CD4-positive, alpha-beta memory T cell (primary cell): ENCODE results near the gene ENOPH1. TPM values are rescaled to one million over a fixed set of nuclear protein-coding genes. Genes with fewer than 3 reads are reported as not detected.
"Not testable (repeated sequence)": the region's sequence is repeated elsewhere in the genome, so short reads cannot be mapped to it uniquely, and the experiment has no call there.

ENCODE experiments used
- CTCF ChIA-PET: fragments of 350-600 bp; sonication (Branson Sonifier 250); formaldehyde crosslinking; loops from one replicate; lab custom pipeline; 2021; ENCODE audit warnings: inconsistent platforms; ENCODE audit not compliant: partially characterized antibody; lab: Charles Lee
- POLR2A ChIA-PET: fragments of 350-600 bp; sonication (Branson Sonifier 250); formaldehyde crosslinking; loops from one replicate; lab custom pipeline; 2021; ENCODE audit not compliant: partially characterized antibody; lab: Charles Lee
- DNase-seq, 5 donors: peaks; one replicate each; pipeline versions ENCODE4 v3.0.0 to v3.0.0-alpha.2; 2020 to 2022; ENCODE audit warnings: mixed read lengths in 1 of 5
- H3K27ac ChIP-seq: one replicate; pipeline ENCODE4 v1.7.0; 2013; ENCODE audit warnings: low read depth, low read length
- H3K27me3 ChIP-seq: 2 replicates; pipeline ENCODE4 v1.7.0; 2013; ENCODE audit warnings: mild to moderate bottlenecking, low read length, moderate library complexity; ENCODE audit not compliant: insufficient read depth
- H3K36me3 ChIP-seq: 2 replicates; pipeline ENCODE4 v1.7.0; 2013; ENCODE audit warnings: mild to moderate bottlenecking, low read length, moderate library complexity; ENCODE audit not compliant: insufficient read depth
- H3K4me1 ChIP-seq: 2 replicates; pipeline ENCODE4 v1.7.0; 2013; ENCODE audit warnings: mild to moderate bottlenecking, low read length, moderate library complexity; ENCODE audit not compliant: insufficient read depth
- H3K4me3 ChIP-seq, 2 donors: one replicate each; pipeline ENCODE4 v1.7.0; 2013; ENCODE audit warnings: low read length in 2 of 2, mild to moderate bottlenecking in 1 of 2
- H3K9me3 ChIP-seq, 2 donors: one replicate each; pipeline ENCODE4 v1.7.0; 2013; ENCODE audit warnings: low read length in 2 of 2, control low read depth in 1 of 2; ENCODE audit not compliant: control insufficient read depth in 1 of 2
- H3K27ac Mint-ChIP-seq, 7 donors: one replicate each; pipeline ENCODE4 v1.8.0; 2020 to 2021; ENCODE audit warnings: mixed read lengths in 7 of 7, mild to moderate bottlenecking in 6 of 7, inconsistent platforms in 3 of 7, moderate library complexity in 3 of 7
- H3K27me3 Mint-ChIP-seq, 2 donors: one replicate each; pipeline ENCODE4 v1.8.0; 2020 to 2021; ENCODE audit warnings: mixed read lengths in 2 of 2
- H3K36me3 Mint-ChIP-seq, 2 donors: one replicate each; pipeline ENCODE4 v1.8.0; 2020 to 2021; ENCODE audit warnings: mixed read lengths in 2 of 2, inconsistent platforms in 1 of 2, mild to moderate bottlenecking in 1 of 2
- H3K4me1 Mint-ChIP-seq, 4 donors: one replicate each; pipeline ENCODE4 v1.8.0; 2020 to 2021; ENCODE audit warnings: mixed read lengths in 4 of 4, mild to moderate bottlenecking in 1 of 4
- H3K4me3 Mint-ChIP-seq, 8 donors: one replicate each; pipeline ENCODE4 v1.8.0; 2020 to 2021; ENCODE audit warnings: mixed read lengths in 8 of 8, mild to moderate bottlenecking in 7 of 8, moderate library complexity in 6 of 8, inconsistent platforms in 3 of 8
- H3K9me3 Mint-ChIP-seq, 8 donors: one replicate each; pipeline ENCODE4 v1.8.0; 2020 to 2021; ENCODE audit warnings: mixed read lengths in 8 of 8, mild to moderate bottlenecking in 5 of 8, inconsistent platforms in 3 of 8, moderate library complexity in 1 of 8
- intact Hi-C: fragments of 100-400 bp; cut with micrococcal nuclease; formaldehyde crosslinking; loops from one replicate; pipeline ENCODE4 v1.15.1; 2023
- polyA plus RNA-seq, 2 donors: library from polyadenylated mRNA; unstranded; fragments of 300-500 nt; fragmentation: Illumina TruSeq; gene quantifications; one replicate each; pipeline ENCODE4 v1.2.3, GENCODE V29; 2021
- total RNA-seq, 2 experiments: library from RNA; stranded (reverse); gene quantifications; one replicate each; pipeline ENCODE4 v1.2.3, GENCODE V29; 2021

Gene ENOPH1
- total and polyA plus RNA-seq, 4 experiments from 2014 or later, result 26.1 to 56.7 (median 33.1) TPM

- Mint-ChIP-seq H3K27me3 (peaks cover 8 to 10% of the 10 kb centered on the region in 2 donors), H3K9me3 (peaks cover 0 to 4% (median 0%) of the 10 kb centered on the region in 8 donors), H3K36me3 (no peaks in the 10 kb centered on the region), H3K27ac (no peak overlapping the region), H3K4me3 (no peak overlapping the region), H3K4me1 (no peaks in the 10 kb centered on the region)
- no peaks in the 10 kb centered on the region for H3K9me3 ChIP-seq
- POLR2A ChIA-PET, result no interaction called here
- CTCF ChIA-PET, result no interaction called here
- no peaks in the 10 kb centered on the region for H3K4me1 ChIP-seq
- H3K27me3 ChIP-seq, result no peaks in the 10 kb centered on the region
- no peak for DNase-seq
- intact Hi-C loops, result no loop called here
- no peak overlapping the region for H3K4me3 ChIP-seq
- H3K27ac ChIP-seq, result no peak overlapping the region
- no peaks in the 10 kb centered on the region for H3K36me3 ChIP-seq
Measured at GRCh38 chr4:82388405-82388804, 42.0 kb upstream of the ENOPH1 start.

DNA sequence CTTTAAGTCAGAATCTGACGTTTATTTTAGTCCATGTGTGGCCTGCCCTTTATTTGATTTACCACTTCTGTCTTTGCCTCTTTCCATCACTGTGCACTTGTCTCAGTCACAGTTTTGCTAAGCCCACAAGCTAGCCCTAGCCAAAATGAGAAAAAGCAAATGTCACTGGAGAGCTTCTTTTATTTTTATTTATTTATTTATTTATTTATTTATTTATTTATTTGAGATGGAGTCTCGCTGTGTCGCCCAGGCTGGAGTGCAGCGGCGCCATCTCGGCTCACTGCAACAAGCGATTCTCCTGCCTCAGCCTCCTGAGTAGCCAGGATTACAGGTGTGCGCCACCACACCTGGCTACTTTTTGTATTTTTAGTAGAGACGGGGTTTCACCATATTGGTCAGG lies 40.3 kb upstream of the ENOPH1 start:
- CTCF ChIA-PET, H3K4me3 ChIP-seq, DNase-seq, H3K4me3 Mint-ChIP-seq, intact Hi-C loops, H3K9me3 Mint-ChIP-seq, H3K27me3 ChIP-seq, H3K27ac Mint-ChIP-seq, H3K4me1 Mint-ChIP-seq, H3K27ac ChIP-seq, H3K9me3 ChIP-seq, H3K36me3 ChIP-seq, H3K4me1 ChIP-seq, H3K36me3 Mint-ChIP-seq: not testable (repeated sequence)
- peaks cover 6 to 12% of the 10 kb centered on the region in 2 donors for H3K27me3 Mint-ChIP-seq
- POLR2A ChIA-PET, result interaction anchor here (1.0 kb wide), 1 partner anchor 12 kb away, joined by 3 read pairs; no protein-coding TSS in a partner anchor

DNA sequence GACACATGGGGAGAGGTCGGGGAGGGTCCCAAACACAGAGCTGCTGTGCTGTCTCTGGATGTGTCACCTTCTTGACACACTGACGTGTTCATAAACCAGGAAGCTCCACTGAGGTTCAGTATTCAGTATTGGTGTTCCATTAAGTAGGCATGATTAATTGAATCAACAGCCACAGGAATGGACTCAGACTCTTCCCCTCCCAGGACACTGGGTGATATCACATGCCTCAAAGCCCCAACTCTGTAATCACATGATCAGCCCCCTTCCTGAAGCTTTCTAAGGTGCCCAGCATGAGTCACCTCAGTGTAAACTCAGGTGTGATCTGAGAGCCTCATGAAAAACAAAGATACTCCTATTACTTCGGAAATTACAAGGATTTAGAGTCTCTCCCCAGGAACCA lies 35.5 kb upstream of the ENOPH1 start:
- Mint-ChIP-seq H3K4me1 (no peaks in the 10 kb centered on the region), H3K9me3 (no peaks in the 10 kb centered on the region), H3K4me3 (no peak overlapping the region), H3K27me3 (peaks cover 3 to 10% of the 10 kb centered on the region in 2 donors), H3K27ac (no peak overlapping the region), H3K36me3 (no peaks in the 10 kb centered on the region)
- no peaks in the 10 kb centered on the region for H3K4me1 ChIP-seq
- no peak overlapping the region for H3K27ac ChIP-seq
- H3K9me3 ChIP-seq, result no peaks in the 10 kb centered on the region
- H3K4me3 ChIP-seq, result no peak overlapping the region
- H3K36me3 ChIP-seq, result no peaks in the 10 kb centered on the region
- no peak for DNase-seq
- intact Hi-C loops, result no loop called here
- no peaks in the 10 kb centered on the region for H3K27me3 ChIP-seq
- CTCF ChIA-PET, result interaction anchor here (0.9 to 1.1 kb wide), 2 partner anchors 11 to 34 kb away, joined by 3 to 4 read pairs; no protein-coding TSS in a partner anchor
- POLR2A ChIA-PET, result interaction anchor here (0.6 to 1.1 kb wide), 2 partner anchors 9 to 21 kb away, joined by 3 read pairs; partner anchors contain the start of gene HNRNPD

- Mint-ChIP-seq H3K4me3 (no peak overlapping the region), H3K4me1 (no peaks in the 10 kb centered on the region), H3K9me3 (no peaks in the 10 kb centered on the region), H3K36me3 (no peaks in the 10 kb centered on the region), H3K27ac (no peak overlapping the region), H3K27me3 (peaks cover 2 to 10% of the 10 kb centered on the region in 2 donors)
- POLR2A ChIA-PET, result interaction anchor here (0.9 kb wide), 1 partner anchor 26 kb away, joined by 5 read pairs; no protein-coding TSS in a partner anchor
- CTCF ChIA-PET, result interaction anchor here (0.6 to 0.9 kb wide), 4 partner anchors 37 to 548 kb away, joined by 3 to 4 read pairs (median 3); no protein-coding TSS in a partner anchor
- DNase-seq, result no peak
- Histone ChIP-seq H3K4me1 (no peaks in the 10 kb centered on the region), H3K9me3 (no peaks in the 10 kb centered on the region), H3K27ac (no peak overlapping the region), H3K27me3 (no peaks in the 10 kb centered on the region), H3K36me3 (no peaks in the 10 kb centered on the region), H3K4me3 (no peak overlapping the region)
- intact Hi-C loops, result no loop called here
Measured at GRCh38 chr4:82397527-82397926, 32.9 kb upstream of the ENOPH1 start.

DNA sequence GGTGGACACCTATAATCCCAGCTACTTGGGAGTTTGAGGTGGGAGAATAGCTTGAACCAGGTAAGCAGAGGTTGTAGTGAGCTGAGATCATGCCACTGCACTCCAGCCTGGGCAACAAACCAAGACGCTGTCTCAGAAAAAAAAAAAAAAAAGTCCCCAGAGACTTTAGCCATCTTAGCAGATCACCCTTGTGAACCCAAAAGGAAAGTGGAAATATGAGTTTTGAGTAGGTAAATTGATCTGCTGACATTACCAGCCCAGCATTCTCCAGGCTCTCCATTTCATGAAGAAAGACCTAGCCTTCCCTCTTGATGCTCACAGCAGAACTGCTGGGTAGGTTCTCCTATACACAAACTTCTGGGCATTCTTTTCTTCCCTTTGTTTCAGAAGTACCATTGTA lies 32.1 kb upstream of the ENOPH1 start:
- Mint-ChIP-seq H3K4me3 (no peak overlapping the region), H3K27me3 (peaks cover 2 to 10% of the 10 kb centered on the region in 2 donors), H3K36me3 (no peaks in the 10 kb centered on the region), H3K4me1 (no peaks in the 10 kb centered on the region), H3K27ac (no peak overlapping the region), H3K9me3 (no peaks in the 10 kb centered on the region)
- DNase-seq, result no peak
- Histone ChIP-seq H3K4me3 (no peak overlapping the region), H3K27me3 (no peaks in the 10 kb centered on the region), H3K4me1 (no peaks in the 10 kb centered on the region), H3K9me3 (no peaks in the 10 kb centered on the region), H3K36me3 (no peaks in the 10 kb centered on the region), H3K27ac (no peak overlapping the region)
- ChIA-PET CTCF (interaction anchor here (0.9 kb wide), 1 partner anchor 38 kb away, joined by 4 read pairs; no protein-coding TSS in a partner anchor), POLR2A (no interaction called here)
- intact Hi-C loops, result no loop called here

- no peaks in the 10 kb centered on the region for H3K4me1 ChIP-seq
- no peaks in the 10 kb centered on the region for H3K36me3 ChIP-seq
- H3K27me3 ChIP-seq, result no peaks in the 10 kb centered on the region
- no peak overlapping the region for H3K27ac ChIP-seq
- Mint-ChIP-seq H3K27ac (no peak overlapping the region), H3K4me1 (peaks cover 0 to 1% (median 0%) of the 10 kb centered on the region in 4 donors), H3K27me3 (peaks cover 0 to 6% of the 10 kb centered on the region in 2 donors), H3K9me3 (no peaks in the 10 kb centered on the region), H3K36me3 (no peaks in the 10 kb centered on the region), H3K4me3 (no peak overlapping the region)
- DNase-seq, result no peak
- no peak overlapping the region for H3K4me3 ChIP-seq
- no peaks in the 10 kb centered on the region for H3K9me3 ChIP-seq
- POLR2A ChIA-PET, result interaction anchor here (1.1 kb wide), 1 partner anchor 28 kb away, joined by 4 read pairs; no protein-coding TSS in a partner anchor
- CTCF ChIA-PET, result no interaction called here
- intact Hi-C loops, result no loop called here
Measured at GRCh38 chr4:82401600-82401999, 28.8 kb upstream of the ENOPH1 start.

DNA sequence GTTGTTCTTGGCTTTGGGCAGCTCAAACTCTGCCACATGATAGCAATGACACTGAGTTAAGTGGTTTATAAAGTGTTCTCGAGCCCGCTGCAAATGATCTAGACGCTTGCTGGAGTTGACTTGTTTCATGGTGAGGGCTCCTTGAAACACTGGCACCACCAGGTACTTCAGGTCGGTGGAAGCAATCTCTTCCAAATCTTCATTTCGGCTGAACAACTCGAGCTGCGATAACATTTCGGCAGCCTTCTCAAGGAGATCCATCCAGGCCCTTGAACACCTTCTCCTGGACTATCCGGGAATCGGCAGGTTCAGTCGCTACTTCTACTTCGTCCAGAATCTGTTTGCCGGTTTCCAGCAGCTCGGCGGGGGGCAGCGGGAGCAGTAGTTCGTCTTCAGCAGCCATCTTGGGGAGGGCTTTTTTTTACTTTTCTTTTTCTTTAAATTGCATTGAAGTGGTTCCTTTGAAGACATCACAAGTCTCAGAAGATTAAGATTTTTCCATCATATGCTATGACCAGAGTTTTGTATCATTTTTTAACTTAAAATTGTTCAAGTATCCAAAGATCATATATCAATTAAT lies 28.1 kb upstream of the ENOPH1 start:
- no peaks in the 10 kb centered on the region for H3K27me3 ChIP-seq
- no peak overlapping the region for H3K4me3 ChIP-seq
- Mint-ChIP-seq H3K36me3 (no peaks in the 10 kb centered on the region), H3K27ac (no peak overlapping the region), H3K4me1 (peaks cover 0 to 1% (median 0%) of the 10 kb centered on the region in 4 donors), H3K27me3 (peaks cover 0 to 6% of the 10 kb centered on the region in 2 donors), H3K9me3 (no peaks in the 10 kb centered on the region), H3K4me3 (no peak overlapping the region)
- no peaks in the 10 kb centered on the region for H3K36me3 ChIP-seq
- no peak overlapping the region for H3K27ac ChIP-seq
- intact Hi-C loops, result no loop called here
- H3K4me1 ChIP-seq, result no peaks in the 10 kb centered on the region
- no peak for DNase-seq
- H3K9me3 ChIP-seq, result no peaks in the 10 kb centered on the region
- ChIA-PET CTCF (no interaction called here), POLR2A (interaction anchor here (1.1 kb wide), 1 partner anchor 27 kb away, joined by 4 read pairs; no protein-coding TSS in a partner anchor)
